ENCODE results near the gene CFAP74. TPM values are rescaled to one million over a fixed set of nuclear protein-coding genes. Genes with fewer than 3 reads are reported as not detected.

The CFAP74 gene
- total and polyA plus RNA-seq, 2 of the 13 experiments (the other 11 are each of a cell fraction or from before 2014, with no cell fraction given) = 0.27 to 0.62 TPM

DNA sequence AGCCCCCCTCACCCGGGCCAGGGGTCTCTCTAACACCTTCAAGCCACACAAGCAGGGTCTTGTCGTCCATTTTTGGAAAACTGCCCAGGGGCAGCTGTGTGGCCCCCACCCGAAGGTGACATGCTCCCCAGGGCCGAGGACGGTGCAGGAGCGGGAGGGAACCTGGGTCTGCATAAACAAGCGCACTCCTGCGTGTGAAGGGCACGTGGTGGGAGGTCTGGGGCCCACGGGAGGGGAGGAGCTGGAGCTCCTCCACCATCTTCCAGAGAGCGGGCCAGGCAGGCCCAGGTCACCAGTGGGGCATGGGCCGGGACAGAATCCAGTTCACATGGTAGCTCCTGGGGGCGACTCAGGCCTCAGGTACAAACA, 16.5 kb downstream of the CFAP74 start:
- ChIA-PET CTCF (ENCODE audit: low intra/inter-chr PET ratio, low total read pairs) (no interaction called here), POLR2A (no interaction called here)
- H3K4me3 ChIP-seq (replicated peaks in 1 of 3; ENCODE audit: insufficient read depth in 1 of 3, low read depth in 2 of 3, low read length in 3 of 3) = peak overlapping the region in 1 of 3 experiments; percentile 54; a peak in 1 of 6 replicates
- no peaks in the 10 kb centered on the region for H3K79me2 ChIP-seq (ENCODE audit: insufficient read depth, low read length)
- in situ Hi-C loops (cut with HindIII; ENCODE audit: extremely low pct_ligation_motif_present, low pct_unique_long_range_greater_than_20kb) = no loop called here
- FAIRE-seq = no peak
- H4K20me1 ChIP-seq (ENCODE audit: insufficient read depth, low read length) = no peaks in the 10 kb centered on the region
- H3K27me3 ChIP-seq (ENCODE audit: control insufficient read depth in 1 of 2, insufficient read depth in 2 of 2, low read length in 2 of 2) = peaks cover 18 to 54% of the 10 kb centered on the region in 2 experiments; a peak in 4 of 5 replicates
- no peak for DNase-seq (ENCODE audit: low spot score)
- WGBS (ENCODE audit: low lambda C conversion rate) = 53% methylated on average over 3 of the region's 13 CpGs
- peak overlapping the region; percentile 70 for H3K4me2 ChIP-seq (ENCODE audit: low read depth, low read length)
- H3K4me1 ChIP-seq (ENCODE audit: insufficient read depth, low read length) = peaks cover 52% of the 10 kb centered on the region
- no peak overlapping the region for H3K9ac ChIP-seq (ENCODE audit: insufficient read depth, low read depth, low read length)
- no TSS peak for BruUV-seq (replicated peaks)
- peak; percentile 5; the same call in 2 of the 3 replicates for ATAC-seq
- no peak overlapping the region for H2AFZ ChIP-seq (ENCODE audit: low read length)
- no peak overlapping the region for H3K27ac ChIP-seq (ENCODE audit: extremely low read length, insufficient read depth, low read length)
- no peaks in the 10 kb centered on the region for H3K9me3 ChIP-seq (ENCODE audit: low read length)
- H3K36me3 ChIP-seq (replicated peaks in 1 of 2; ENCODE audit: control insufficient read depth in 1 of 2, insufficient read depth in 2 of 2, low read length in 2 of 2) = no peaks in the 10 kb centered on the region
- intact Hi-C loops (cut with micrococcal nuclease; ENCODE audit: unreplicated experiment) = no loop called here
- TF ChIP-seq ZBTB4 (CRISPR knock-in tag; IDR thresholded peaks at IDR 0.05; ENCODE audit: borderline replicate concordance) (no peak), KLF13 (CRISPR knock-in tag; IDR thresholded peaks at IDR 0.05) (no peak), CENPT (CRISPR knock-in tag; IDR thresholded peaks at IDR 0.05; ENCODE audit: low read depth) (no peak), MTA1 (CRISPR knock-in tag; IDR thresholded peaks at IDR 0.05; ENCODE audit: borderline replicate concordance) (no peak), SOX6 (IDR thresholded peaks at IDR 0.05) (no peak), SOX6 (CRISPR knock-in tag; IDR thresholded peaks at IDR 0.05) (no peak), RFX5 (IDR thresholded peaks at IDR 0.05; ENCODE audit: low read depth, low read length) (no peak), POLR2A (IDR thresholded peaks at IDR 0.05; ENCODE audit: insufficient read depth in 1 of 2, low read depth in 2 of 2, low read length in 2 of 2) (no peak), ZNF839 (CRISPR knock-in tag; IDR thresholded peaks at IDR 0.05; ENCODE audit: borderline replicate concordance) (no peak), NONO (IDR thresholded peaks at IDR 0.05) (no peak), NONO (CRISPR knock-in tag; conservative IDR thresholded peaks at IDR 0.05) (0 out of 2 replicates have a peak, but pooled peaks have one; percentile 36), ZNF430 (CRISPR knock-in tag; IDR thresholded peaks at IDR 0.05) (no peak)
- TF ChIP-seq, protein P1, sequence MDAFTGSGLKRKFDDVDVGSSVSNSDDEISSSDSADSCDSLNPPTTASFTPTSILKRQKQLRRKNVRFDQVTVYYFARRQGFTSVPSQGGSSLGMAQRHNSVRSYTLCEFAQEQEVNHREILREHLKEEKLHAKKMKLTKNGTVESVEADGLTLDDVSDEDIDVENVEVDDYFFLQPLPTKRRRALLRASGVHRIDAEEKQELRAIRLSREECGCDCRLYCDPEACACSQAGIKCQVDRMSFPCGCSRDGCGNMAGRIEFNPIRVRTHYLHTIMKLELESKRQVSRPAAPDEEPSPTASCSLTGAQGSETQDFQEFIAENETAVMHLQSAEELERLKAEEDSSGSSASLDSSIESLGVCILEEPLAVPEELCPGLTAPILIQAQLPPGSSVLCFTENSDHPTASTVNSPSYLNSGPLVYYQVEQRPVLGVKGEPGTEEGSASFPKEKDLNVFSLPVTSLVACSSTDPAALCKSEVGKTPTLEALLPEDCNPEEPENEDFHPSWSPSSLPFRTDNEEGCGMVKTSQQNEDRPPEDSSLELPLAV (CRISPR knock-in tag; conservative IDR thresholded peaks at IDR 0.05; ENCODE audit: low read depth) = 0 out of 2 replicates have a peak, but pooled peaks have one; percentile 32
- TF ChIP-seq, protein P2, sequence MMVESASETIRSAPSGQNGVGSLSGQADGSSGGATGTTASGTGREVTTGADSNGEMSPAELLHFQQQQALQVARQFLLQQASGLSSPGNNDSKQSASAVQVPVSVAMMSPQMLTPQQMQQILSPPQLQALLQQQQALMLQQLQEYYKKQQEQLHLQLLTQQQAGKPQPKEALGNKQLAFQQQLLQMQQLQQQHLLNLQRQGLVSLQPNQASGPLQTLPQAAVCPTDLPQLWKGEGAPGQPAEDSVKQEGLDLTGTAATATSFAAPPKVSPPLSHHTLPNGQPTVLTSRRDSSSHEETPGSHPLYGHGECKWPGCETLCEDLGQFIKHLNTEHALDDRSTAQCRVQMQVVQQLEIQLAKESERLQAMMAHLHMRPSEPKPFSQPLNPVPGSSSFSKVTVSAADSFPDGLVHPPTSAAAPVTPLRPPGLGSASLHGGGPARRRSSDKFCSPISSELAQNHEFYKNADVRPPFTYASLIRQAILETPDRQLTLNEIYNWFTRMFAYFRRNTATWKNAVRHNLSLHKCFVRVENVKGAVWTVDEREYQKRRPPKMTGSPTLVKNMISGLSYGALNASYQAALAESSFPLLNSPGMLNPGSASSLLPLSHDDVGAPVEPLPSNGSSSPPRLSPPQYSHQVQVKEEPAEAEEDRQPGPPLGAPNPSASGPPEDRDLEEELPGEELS (CRISPR knock-in tag; IDR thresholded peaks at IDR 0.05) = no peak
- TF ChIP-seq, protein P3, sequence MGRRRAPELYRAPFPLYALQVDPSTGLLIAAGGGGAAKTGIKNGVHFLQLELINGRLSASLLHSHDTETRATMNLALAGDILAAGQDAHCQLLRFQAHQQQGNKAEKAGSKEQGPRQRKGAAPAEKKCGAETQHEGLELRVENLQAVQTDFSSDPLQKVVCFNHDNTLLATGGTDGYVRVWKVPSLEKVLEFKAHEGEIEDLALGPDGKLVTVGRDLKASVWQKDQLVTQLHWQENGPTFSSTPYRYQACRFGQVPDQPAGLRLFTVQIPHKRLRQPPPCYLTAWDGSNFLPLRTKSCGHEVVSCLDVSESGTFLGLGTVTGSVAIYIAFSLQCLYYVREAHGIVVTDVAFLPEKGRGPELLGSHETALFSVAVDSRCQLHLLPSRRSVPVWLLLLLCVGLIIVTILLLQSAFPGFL (CRISPR knock-in tag; IDR thresholded peaks at IDR 0.05) = no peak

Data from HepG2 (cell line).